ENCODE measurements around the gene TMEM239. TPM values are rescaled to one million over a fixed set of nuclear protein-coding genes. Genes with fewer than 3 reads are reported as not detected.

Gene TMEM239
- under 0.01 TPM in 1 of 2 replicates, not detected in the other for total RNA-seq

DNA sequence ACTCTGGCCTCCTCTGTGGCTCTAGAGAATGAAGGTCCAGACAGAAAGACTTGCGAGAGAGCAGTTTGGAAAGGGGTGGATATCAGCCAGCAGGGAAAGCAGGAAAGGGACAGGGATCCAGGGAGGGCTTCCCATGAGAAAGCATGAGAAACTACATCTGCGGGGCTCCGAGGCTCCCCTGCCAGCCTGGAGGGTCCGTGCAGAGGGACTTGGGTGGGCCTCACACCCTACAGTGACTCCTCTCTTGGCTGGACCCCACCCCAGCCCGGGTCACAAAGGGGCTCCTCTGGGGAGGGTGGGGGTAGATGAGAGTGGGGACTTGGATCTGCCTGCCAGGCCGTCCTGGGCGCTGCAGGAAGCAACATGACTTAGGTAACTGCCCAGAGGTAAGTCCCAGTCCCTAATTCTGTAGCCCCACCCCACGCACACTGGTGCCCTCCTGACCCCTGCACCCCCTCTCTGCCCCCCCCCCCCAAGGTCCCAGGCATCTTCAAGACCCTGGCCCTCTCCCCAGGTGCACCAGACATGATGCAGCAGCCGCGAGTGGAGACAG, at the start of gene TMEM239:
TMEM239 (plus strand) TSS at position 335 of the 553 bp plus-strand sequence; CDS start at position 526, 191 bp downstream.

DNA sequence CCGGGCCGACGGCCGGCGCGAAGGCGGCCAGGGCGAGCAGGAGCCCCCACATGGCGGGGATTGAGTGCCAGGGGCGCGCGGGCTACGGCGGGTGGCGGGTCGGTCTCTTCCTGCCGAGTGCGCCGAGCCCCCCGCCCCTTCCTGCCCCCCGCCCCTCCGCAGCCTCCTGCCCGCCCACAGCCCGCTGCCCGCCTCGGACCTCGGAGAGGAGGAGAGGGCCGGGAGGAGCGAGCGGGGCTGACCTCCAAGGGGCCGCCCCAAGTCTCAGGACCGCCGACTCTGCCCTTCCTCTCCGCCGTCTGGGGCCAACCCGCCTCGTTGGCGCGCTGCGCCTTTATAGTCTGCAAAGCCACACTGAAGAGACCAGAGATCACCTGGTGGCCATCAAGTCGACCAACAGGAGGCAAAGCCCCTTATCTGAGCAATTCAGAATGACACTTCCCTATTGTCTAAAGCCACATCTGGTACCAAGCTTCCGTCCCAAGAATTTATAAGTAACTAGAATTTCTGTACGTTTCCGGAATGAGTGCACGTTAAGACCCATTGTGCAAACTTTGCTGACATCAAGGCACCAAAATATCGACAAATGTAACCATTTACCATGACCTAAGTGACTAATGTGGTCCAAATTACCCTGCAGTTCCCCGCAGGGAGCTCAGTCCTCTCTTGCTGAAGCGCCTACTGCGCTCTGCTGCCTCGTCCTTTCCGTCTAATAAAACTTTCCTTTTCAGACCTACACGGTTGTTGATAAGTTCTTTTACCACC, 15.5 kb upstream of the TMEM239 start, which contains the start of gene CPXM1:
CPXM1 (minus strand) TSS at position 107 of the 765 bp plus-strand sequence; CDS start at position 52, 55 bp downstream.

DNA sequence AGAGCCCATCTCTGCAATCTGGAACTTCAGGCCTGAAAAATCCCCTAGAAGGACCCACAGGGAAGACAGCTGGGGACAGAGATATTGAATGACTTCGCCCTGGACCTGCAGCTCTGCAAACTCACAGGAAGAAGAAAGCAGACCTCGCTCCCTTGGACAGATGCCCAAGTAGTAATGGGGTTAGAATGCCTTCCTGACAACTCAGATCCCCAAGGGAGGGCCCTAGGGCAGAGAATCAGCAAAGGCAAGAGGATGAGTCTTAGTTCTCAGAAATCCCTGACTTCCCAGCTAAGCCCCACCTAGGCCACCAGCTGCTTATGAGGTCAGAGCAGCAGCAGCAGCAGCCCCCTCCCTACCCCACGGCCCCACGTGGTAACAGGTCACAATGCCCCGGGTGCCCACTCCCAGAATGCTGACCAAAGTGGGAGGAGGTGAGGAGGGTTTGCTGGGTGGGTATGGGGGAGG, 1.5 kb upstream of the TMEM239 start, which contains the start of gene C20orf141:
C20orf141 (plus strand) TSS at position 401 of the 465 bp plus-strand sequence. CDS start 198 bp downstream, outside the sequence.

DNA sequence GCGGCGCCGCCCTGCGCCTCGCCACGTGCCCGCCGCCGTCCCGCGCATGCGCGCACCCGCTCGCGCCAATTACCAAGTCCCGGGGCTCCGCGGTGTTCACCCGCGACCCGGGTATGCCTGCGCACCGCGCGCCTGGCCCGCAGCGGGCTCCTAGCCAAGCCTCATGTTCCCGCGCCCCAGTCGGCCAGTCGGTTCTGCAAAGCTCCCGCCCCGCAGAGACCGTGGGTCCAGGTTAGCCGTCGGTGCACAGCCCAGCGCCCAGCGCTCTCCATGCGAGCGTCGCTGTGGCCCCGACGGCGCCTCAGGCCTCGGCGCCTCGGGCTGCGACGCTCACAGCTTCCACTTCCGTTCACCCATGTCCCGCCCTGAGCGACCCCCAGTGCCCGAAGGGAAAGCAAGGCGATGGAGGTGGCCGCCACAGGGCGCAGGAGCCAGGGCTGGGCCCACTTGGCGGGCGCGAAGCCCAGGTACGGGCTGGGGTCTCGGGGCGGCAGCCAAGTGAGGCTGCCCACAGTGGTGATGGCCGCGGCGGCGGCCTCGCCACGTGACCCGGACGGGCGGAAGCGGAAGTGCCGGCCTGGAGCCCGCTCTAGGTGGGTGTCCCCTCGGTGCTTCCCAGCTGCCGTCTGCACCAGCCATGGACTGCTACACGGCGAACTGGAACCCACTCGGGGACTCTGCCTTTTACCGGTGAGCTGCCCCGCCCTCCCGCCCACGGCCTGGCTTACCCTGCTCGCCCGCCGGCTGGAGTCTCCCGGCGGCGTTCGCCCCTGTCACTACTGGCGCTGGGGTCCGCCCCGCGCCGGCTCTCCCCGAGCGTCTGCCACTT, 24.2 kb downstream of the TMEM239 start, which contains the start of the genes PCED1A and VPS16:
PCED1A (minus strand) TSS at position 518 of the 829 bp plus-strand sequence. CDS start 743 bp downstream, outside the sequence.
VPS16 (plus strand) TSS at position 608 of the 829 bp plus-strand sequence; CDS start at position 638, 30 bp downstream.

Other genes with a start within 250 kb of the TMEM239 start
- gene NOP56, start 163.7 kb upstream of the TMEM239 start, total RNA-seq, result 98.0 and 121 TPM in 2 replicates
- gene IDH3B, start 152.1 kb upstream of the TMEM239 start, total RNA-seq, result 81.4 and 123 TPM in 2 replicates
- gene EBF4, start 123.6 kb upstream of the TMEM239 start, total RNA-seq, result 0.15 and 0.99 TPM in 2 replicates
- gene CPXM1, start 15.7 kb upstream of the TMEM239 start, total RNA-seq, result under 0.01 and 0.83 TPM in 2 replicates
- 0.50 TPM in 1 of 2 replicates, not detected in the other for gene C20orf141, start 1.4 kb upstream of the TMEM239 start, total RNA-seq
- 24.0 and 48.8 TPM in 2 replicates for gene PCED1A, start 24.3 kb downstream of the TMEM239 start, total RNA-seq
- gene VPS16, start 24.4 kb downstream of the TMEM239 start, total RNA-seq, result 60.9 and 61.9 TPM in 2 replicates
- 36.2 and 38.4 TPM in 2 replicates for gene PTPRA, start 57.1 kb downstream of the TMEM239 start, total RNA-seq
- 0.15 and 0.50 TPM in 2 replicates for gene GNRH2, start 227.3 kb downstream of the TMEM239 start, total RNA-seq
- 31.4 and 32.7 TPM in 2 replicates for gene MRPS26, start 229.7 kb downstream of the TMEM239 start, total RNA-seq

All from smooth muscle cell of trachea (primary cell).